OCI-LY1 (cell line): Measurements from ENCODE around the gene AVPR2.

Experiments used
- CTCF ChIP-seq: fragments of 200-600 bp; sonication (generic), shearing (Covaris generic); IDR thresholded peaks from 2 replicates; pipeline ENCODE4 v1.5.1; 2017; ENCODE audit warnings: mild to moderate bottlenecking, antibody characterized with exemption, low read length, moderate library complexity, mixed read lengths
- EZH2 ChIP-seq: fragments of 200-600 bp; sonication (generic), shearing (Covaris generic); IDR thresholded peaks from 2 replicates; pipeline ENCODE4 v1.8.0; 2017; ENCODE audit warnings: borderline replicate concordance, mixed run types, mild to moderate bottlenecking, antibody characterized with exemption, low read length, moderate library complexity, mixed read lengths

GRCh38 chrX:153909980-153910360 is 5.5 kb downstream of the AVPR2 start:
- TF ChIP-seq CTCF: no peak
- no peak for TF ChIP-seq EZH2
